Midbrain (tissue), 1 donor: ENCODE results near the gene FAM210B.
"Not testable (repeated sequence)": the region's sequence is repeated elsewhere in the genome, so short reads cannot be mapped to it uniquely, and the experiment has no call there.

ENCODE experiments used
- DNase-seq: peaks from one replicate; lab custom pipeline; 2025; lab: John Stamatoyannopoulos, UW

Gene FAM210B, protein sequence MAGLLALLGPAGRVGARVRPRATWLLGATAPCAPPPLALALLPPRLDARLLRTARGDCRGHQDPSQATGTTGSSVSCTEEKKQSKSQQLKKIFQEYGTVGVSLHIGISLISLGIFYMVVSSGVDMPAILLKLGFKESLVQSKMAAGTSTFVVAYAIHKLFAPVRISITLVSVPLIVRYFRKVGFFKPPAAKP

DNA sequence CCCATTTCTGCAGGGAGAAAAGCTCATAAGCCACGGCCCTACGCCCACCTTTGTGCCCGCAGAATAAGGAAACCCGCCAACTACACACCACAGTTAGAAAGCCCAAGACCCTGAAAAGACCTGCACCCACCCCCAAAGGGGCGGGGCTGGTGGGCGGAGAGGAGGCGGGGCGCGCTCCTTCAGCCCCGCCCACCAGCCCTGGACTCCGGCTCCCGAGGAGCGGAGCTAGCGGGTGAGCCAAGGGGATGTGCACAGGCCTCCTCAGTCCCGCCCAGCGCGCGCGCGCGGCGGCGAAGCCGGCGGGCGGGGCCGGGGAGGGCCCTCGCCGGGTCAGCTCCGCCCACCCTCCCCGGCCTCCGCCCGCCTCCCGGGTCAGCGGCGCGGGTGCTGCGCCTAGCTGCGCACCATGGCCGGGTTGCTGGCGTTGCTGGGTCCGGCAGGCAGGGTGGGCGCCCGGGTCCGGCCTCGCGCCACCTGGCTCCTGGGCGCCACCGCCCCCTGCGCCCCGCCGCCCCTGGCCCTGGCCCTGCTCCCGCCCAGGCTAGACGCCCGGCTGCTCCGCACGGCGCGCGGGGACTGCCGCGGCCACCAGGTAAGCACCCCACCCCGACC lies at the start of gene FAM210B:
TSS of gene FAM210B (plus strand) at position 375 of the 612 bp plus-strand sequence. CDS start at position 407, 32 bp downstream.
- peak; percentile 93 for DNase-seq

DNA sequence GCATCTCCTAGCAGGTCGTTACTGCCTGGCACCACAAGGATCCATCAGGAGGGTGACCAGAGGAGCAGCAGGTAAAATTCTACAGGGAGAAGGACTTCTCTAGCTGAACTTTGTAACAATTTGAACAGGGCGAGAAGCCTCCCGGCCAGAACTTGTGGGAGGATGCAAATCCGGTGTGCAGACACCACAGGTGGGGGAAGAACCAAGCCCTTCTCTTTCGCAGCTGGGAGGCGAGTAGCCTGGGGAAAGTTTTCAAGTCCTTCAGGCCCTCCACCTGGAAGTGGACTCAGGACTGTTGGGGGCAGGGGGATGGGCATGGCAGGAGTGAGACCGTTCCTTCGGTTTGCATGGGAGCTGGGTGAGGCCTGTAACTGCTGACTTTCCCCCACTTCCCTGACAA lies 42.7 kb upstream of the FAM210B start:
- no peak for DNase-seq

DNA sequence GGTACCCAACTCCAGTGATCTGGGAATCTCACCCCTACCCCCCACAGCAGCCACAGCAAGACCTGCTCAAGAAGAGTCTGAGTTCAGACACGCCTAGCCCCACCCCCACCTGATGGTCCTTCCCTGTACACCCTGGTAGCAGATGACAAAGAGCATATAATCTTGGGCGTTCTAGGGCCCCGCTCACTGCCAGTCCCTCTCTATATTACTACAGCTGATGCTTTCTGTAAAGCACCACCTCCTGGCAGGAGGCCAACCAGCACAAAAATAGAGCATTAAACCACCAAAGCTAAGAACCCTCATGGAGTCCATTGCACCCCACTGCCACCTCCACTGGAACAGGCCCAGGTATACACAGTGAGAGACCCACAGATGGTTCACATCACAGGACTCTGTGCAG lies 42.3 kb upstream of the FAM210B start:
- no peak for DNase-seq

- no peak for DNase-seq
These were observed 36.1 kb upstream of the FAM210B start for GRCh38 chr20:56322681-56323080.

DNA sequence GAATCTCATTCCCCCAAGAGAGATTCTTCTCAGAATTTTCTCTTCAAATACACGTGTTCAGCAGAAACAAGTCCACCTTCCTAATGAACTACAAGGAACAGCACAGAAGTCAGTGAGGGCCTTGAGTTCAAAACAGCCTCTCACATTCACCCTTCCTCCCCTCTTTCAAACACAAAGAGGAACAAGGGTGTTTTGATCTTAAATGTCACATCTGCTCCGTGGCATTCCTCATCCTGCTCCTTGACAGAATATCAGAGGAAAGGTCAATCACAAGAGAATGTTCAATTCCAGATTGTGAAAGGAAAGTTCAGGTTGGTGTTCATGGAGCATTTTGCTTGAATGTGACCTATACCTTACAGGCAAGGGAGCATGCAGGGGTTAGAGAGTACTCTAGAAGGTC lies 35.6 kb upstream of the FAM210B start:
- no peak for DNase-seq

- DNase-seq, result no peak
These were observed 35.1 kb upstream of the FAM210B start for GRCh38 chr20:56323656-56324055.

GRCh38 chr20:56324806-56325205 lies 34.0 kb upstream of the FAM210B start:
- DNase-seq, result no peak

DNA sequence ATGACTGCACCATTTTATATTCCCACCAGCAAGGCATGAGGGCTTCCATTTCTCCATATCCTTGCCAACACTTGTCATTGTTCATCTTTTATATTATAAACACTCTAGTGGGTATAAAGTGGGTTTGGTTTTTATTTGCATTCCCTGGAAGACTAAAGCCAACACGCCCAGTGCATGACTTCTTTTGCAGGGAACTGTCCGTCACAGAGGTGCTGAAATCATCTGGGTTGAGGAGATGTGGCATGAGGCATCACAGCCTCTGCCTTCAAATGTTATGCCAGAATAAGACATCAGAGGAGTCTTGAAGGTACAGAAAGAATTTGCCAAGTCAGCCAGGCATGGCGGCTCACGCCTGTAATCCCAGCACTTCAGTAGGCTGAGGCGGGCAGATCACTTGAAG lies 29.9 kb upstream of the FAM210B start:
- DNase-seq, result no peak

GRCh38 chr20:56336709-56337108 lies 22.1 kb upstream of the FAM210B start:
- DNase-seq, result not testable (repeated sequence)

GRCh38 chr20:56342783-56343182 lies 16.0 kb upstream of the FAM210B start:
- no peak for DNase-seq

DNA sequence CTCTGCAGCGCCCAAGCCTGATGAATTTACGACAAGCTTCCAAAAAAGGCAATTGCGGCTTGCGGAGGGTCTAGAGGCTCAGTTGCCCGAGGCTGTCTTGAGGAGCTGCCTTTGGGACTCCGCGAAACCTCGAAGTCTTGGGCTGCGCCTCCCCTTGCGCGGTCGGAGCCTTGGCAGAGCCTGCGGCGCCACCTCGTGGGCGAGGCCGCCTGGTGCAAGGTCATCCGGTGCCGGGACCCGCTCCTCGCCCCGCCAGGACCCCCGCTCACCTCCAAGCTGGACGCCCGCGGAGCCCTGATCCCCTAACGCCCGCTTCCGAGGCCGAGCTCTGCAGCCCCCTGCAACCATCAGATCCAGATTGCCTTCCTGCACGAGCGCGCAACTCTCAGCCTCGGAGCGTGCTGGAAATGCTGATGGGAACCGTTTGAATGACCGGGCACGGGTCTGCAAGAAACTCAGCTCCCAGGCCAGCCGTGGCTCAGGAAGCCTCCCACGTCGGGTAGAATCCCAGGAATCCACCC lies 14.9 kb upstream of the FAM210B start:
- peak; percentile 39 for DNase-seq

- DNase-seq, result no peak
These were observed 12.9 kb upstream of the FAM210B start for GRCh38 chr20:56345911-56346310.

DNA sequence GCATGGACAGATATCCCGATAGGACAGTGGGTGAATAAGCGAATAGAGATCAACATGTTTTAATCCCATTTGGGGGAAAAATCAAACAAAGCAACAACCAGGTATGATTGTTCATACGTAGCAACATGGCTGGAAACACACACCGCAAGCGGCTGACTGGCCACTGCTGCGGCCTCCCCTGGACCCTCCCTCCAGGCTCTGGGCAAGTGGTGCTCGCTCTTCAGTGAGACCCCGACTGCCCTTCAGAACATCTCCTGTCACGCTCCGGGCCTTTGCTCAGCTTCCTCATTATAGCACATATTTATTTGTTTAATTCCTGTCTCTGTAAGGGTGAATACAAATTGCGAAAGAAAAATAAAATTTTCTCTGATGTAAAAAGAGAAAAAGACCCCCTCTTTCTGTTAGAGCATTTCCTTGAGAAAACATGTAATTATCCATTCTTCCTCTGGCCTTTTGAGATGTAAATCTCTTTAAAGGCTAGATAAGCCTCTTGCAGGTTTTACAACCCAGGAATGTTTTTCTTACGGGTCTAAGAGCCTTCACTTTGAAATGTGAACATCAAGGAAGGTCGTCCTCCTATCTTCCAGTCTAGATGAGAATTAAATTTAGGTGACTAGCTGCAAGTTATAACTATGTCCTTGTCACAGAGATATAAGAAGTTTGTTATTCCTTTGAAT lies 11.0 kb upstream of the FAM210B start:
- no peak for DNase-seq

DNA sequence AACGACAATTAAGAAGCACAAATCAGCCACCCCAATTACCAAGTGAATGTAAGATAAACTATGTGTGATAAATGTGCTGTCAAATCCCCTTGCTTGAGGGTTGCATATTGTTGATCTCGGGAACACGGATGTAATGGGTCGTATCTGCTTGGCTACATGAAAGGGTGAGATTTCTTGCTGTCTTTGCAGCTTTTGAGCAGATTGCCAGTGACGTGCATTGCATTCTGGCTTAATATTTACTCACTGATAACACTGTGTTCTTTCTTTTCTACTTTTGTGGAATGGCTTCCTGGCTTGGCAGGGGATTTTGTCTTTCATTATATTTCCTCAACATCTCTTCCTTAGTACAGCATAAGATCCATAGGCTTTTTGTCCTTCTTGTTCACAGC lies 10.5 kb upstream of the FAM210B start:
- no peak for DNase-seq

- no peak for DNase-seq
These were observed 10.0 kb upstream of the FAM210B start for GRCh38 chr20:56348746-56349145.

DNA sequence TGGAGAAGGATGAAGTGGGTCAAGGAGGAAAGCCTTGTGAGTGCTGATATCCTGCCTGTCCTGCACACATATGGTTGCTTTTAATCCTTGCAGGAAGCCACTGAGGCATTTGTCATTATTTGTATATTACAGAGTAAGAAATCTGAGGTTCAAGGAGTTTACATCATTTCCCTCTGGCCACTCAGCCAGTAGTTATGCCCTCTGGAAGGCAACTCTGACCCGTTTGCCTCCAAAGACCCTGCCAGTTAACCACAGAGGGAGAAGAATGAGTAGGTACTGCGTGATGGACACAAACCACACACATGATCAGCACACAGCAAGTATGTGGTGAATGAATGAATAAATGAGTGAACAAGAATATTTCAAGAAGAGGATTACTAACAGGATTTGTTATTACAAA lies 7.9 kb upstream of the FAM210B start:
- DNase-seq, result no peak

- DNase-seq, result no peak
These were observed 6.3 kb upstream of the FAM210B start for GRCh38 chr20:56352345-56353055.

GRCh38 chr20:56353356-56353755 lies 5.4 kb upstream of the FAM210B start:
- no peak for DNase-seq

DNA sequence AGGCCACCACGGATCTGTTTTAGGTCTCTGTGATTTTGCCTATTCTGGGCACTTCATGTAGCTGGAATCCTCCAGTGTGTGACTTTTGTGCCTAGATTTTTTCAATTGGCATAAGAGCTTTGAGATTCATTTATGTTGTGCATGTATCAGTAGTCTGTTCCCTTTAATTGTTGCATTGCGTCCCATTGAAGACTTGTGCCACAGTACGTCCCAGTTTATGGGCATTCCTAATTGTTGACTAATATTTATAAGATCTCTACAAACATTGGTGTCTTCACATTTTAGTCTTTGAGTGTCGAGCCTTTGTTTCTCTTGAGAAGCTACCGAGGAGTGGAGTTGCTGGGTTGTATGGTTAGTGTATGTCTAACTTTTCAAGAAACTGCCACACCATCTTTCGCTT lies 704 bp upstream of the FAM210B start:
- DNase-seq, result no peak

DNA sequence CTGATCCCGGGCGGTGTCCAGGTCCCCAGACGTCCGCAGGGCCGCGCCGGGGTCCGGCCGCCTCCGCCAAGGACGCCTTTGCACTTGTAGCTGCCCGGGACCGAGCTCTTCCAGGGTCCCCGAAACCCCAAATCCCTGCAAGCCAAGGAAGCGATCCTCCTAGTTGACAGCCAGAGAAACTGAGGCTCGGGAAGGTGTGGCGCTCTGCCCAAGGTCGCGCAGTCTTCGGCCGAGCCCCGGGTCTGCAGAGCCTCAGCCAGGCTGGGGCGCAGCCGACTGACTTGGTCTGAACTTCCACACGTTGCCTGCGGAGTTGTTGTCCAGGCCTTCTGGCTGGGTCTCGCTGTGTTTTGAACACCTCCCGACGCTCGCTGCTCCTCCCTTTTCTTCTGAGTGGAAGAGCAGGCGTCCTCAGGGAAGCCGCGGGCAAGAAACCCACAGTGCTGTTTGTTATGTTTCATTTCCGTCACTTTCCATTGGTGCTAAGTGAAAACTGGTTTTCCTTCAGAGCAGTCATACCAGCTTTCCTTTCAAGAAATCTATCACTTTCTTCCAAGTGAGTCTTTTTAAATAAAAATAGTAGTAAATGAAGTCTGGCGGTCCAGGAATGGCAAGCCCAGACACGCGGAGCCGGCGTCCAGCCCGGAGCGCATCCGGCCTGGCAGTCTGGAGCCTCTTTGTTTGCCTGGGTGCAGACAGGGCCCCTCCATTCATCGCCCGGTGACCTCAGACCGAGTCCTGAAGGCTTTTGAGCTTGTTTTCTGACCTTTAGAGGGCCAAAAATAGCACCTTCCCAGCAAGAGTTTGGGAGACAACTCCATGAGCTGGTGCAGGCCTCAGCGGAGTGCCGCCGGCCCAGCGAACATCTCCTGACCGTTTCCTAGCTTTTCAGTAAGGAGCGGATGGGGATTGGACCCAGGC lies 698 bp downstream of the FAM210B start:
- peak; percentile 40 for DNase-seq

DNA sequence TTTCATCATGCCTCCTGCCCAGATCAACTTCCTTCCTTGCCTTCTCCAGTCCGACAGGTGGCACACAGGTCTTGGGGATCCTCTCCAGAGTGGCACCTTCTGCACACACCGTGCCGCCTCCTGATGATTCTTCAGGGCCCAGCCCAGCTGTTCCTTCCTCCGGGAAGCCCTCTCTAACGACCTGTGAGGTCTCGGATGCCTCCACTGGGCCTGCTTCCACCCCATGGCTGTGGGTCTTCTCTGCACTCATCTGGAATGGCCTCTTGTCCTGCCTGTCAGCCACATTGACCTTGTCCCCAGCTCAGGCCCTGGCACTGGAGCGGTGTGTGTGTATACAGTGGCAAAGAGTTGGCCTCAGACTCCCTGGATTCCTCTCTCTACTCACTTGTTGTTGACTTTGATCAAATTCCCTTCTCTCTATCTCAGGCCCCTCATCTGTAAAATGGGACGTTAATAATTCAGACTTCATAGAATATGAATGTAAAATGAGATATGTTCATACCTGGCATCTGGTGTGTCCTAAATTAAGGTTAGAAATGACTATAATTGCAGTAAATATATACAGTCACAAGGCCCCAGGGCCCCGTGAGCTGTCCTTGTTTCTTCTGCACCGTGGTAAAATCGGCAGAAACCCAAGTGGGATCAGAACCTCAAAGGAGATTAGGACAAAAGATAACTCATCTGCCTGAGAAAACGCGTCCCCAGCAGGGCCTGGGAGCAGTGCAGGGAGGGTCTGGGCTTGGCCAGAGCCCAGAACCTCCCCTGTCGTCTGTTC lies 1.5 kb downstream of the FAM210B start:
- DNase-seq, result no peak
